GM12865 (cell line): ENCODE data around the gene NPC1L1.

Source experiments
- DNase-seq: peaks from one replicate; pipeline ENCODE4 v3.0.0; 2010; ENCODE audit warnings: low read depth
- H3K4me3 ChIP-seq: 2 replicates; pipeline ENCODE4 v1.5.1; 2011; ENCODE audit warnings: mild to moderate bottlenecking, low read depth, low read length, control low read depth
- TF ChIP-seq, protein P1 (sequence below): IDR thresholded peaks from 2 replicates; pipeline ENCODE4 v1.5.1; 2011; ENCODE audit warnings: low read length, control low read depth, low read depth, inconsistent platforms; ENCODE audit not compliant: insufficient read depth; ENCODE audit errors: missing control alignments

NPC1L1 gene

DNA sequence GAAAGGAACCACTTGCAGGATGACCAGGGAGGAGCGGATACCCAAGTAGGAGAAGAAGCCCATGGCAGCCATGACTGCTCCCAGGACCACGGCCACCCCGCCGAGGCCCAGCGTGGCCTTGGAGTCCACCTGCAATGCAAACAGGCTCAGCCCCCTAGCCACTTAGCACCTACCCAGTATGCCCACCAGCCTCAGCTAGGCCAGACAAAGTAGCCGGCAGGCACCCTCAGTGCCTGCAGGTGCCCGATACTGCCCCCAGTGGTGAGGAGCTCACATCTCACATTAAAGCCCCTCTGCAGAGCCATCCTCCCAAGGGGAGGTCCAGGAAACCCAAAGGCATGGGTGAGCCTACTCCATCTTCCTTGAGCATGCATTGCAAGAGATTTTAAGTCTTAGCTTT, 6.6 kb downstream of the NPC1L1 start:
- TF ChIP-seq, protein P1, sequence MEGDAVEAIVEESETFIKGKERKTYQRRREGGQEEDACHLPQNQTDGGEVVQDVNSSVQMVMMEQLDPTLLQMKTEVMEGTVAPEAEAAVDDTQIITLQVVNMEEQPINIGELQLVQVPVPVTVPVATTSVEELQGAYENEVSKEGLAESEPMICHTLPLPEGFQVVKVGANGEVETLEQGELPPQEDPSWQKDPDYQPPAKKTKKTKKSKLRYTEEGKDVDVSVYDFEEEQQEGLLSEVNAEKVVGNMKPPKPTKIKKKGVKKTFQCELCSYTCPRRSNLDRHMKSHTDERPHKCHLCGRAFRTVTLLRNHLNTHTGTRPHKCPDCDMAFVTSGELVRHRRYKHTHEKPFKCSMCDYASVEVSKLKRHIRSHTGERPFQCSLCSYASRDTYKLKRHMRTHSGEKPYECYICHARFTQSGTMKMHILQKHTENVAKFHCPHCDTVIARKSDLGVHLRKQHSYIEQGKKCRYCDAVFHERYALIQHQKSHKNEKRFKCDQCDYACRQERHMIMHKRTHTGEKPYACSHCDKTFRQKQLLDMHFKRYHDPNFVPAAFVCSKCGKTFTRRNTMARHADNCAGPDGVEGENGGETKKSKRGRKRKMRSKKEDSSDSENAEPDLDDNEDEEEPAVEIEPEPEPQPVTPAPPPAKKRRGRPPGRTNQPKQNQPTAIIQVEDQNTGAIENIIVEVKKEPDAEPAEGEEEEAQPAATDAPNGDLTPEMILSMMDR, result peak; percentile 85
- no peak overlapping the region for H3K4me3 ChIP-seq
- peak; percentile 62 for DNase-seq

DNA sequence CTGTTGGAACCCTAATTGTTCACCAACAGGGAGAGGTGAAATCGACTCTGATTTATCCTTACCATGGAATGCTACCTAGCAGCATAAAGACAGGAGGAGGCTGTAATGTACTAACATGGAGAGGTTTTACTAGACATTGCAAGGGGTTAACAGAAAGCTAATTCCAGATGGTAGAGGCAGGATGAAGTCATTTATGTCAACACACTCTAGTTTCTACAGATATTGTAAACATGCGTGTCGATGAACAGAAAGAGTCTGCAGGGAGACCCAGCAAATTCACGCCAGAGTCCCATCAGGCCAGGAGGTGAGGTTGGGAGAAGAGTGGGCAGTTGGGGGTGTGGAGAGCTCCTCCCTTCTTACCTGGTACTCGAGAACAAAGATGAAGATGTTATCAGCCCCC, 7.0 kb downstream of the NPC1L1 start:
- H3K4me3 ChIP-seq, result no peak overlapping the region
- TF ChIP-seq, protein P1, result no peak
- DNase-seq, result no peak

DNA sequence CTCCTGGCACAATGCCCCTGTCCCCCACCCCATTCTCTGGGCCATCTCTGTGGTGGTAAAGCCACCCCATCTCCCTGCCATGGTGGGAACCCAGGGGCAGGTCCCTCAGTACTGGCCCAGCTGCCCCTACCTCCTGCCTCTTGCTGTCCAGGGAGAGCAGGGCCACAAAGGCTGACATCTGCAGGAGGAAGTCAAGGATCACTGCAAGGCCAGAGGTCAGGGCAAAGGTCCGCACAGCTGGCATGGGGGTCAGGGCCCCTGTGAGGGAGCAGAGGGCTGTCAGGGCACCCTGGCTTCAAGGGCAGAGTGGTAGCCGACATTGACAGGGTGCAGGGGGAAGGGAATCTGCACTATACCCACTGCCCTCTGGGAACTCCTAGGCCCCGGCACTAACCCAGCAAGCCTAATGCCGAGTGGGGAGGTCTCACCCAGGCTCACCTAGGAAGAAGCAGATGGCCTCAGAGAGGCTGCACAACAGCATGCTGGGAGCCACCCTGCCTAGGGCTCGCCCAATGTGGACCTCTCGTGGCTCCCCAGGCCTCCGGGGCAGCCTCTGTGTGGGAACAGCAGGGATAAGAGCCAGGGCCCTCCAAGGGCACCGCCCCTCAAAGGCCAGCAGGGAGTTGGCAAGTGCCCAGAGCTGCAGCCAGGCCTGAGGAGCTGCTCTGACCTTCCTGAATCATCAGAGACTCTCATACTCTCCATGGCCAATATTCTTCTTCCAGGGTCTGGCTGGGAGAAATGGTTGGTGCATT, 7.7 kb downstream of the NPC1L1 start:
- TF ChIP-seq, protein P1, result no peak
- DNase-seq, result no peak

DNA sequence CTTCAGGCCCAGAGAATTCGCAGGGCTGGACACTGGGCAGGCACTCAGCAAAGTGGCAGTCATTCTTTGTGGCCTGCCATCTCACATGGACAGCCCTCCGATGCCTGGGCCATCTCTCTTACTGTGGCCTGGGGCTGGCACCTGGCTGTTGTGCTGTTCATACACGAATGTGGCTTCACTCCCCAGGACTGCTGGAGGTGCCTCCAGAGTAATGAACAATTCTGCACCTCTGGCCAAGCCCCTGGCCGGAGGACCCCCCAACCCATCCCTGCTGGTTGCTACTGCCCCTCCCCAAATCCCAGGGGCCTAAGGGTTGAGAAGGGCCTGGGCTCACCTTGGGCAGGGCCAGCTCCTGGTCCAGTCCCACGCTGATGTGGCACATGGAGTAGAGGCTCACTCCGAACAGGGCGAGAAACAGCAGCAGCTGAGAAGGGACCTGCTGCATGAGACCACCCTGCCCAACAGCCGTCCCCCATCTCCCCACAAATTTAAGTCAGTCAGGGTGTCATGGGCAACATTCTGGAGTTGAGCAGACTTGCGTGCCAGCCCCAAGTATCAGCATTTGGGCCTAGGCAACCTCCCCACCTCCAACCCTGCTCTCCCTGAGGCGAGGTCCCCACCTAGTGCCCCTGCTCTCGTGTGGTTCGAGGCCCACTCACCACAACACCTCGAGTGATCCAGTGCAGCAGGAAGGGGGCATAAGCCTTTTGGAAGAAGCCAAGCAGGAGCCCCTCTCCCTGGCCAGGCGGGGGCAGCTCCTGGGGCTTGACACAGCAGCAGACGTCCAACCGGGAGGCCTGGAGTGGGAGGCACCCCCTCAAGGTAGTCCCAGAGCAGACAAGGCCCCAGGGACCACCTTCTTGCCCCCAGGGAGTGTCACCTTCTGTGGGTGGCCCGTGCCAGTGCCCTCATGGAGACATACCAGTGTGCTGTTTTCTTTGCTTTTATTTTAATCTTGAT, 9.4 kb downstream of the NPC1L1 start:
- H3K4me3 ChIP-seq, result no peak overlapping the region
- no peak for DNase-seq
- TF ChIP-seq, protein P1, result no peak

More for the DNA sequence above, 7.7 kb downstream of the NPC1L1 start:
- H3K4me3 ChIP-seq, result no peak overlapping the region

DNA sequence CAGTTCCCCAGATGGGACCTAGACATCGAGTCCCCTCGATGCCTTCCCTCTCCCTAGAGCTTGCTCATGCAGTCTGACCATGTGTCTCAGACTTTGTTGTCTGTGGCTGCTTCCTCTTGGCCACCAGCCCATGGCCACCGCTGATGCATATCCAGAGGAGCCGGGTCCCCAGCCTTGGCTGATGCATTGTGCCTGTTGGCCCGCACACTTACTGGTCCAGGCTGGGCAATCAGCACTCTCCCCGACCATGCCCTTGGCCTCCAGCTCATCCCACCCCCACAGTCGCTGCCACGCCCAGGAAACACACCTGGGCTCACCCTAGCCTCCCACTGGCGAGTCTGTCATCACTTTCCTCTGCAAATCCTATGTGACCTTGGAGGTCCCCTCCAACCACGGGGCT, 10.1 kb downstream of the NPC1L1 start:
- no peak overlapping the region for H3K4me3 ChIP-seq
- TF ChIP-seq, protein P1, result no peak
- no peak for DNase-seq

DNA sequence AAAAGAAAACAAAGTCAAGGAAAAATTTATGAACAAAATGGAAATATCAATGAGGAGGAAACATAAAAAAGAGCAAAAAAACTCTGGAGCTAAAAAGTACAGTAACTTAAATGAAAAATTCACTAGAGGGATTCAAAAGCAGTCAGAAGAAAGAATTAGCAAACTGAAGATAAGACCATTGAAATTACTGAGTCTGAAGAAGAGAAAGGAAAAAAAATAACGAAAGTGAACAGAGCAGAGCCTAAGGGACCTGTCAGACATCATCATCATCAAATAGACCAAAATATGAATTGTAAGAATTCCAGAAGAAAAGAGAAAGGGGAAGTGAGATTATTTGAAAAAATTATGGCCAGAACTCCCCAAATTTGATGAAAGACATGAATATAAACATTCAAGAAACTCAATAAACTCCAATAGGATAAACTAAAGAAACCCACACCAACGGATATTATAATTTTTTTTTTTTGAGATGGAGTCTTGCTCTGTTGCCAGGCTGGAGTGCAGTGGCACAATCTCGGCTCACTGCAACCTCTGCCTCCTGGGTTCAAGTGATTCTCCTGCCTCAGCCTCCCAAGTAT, 16.2 kb downstream of the NPC1L1 start:
- H3K4me3 ChIP-seq, result no peak overlapping the region
- no peak for DNase-seq
- TF ChIP-seq, protein P1, result no peak
